Nephron (organoid): ENCODE results near the gene NLGN2.

ENCODE experiments used
- H3K27ac Mint-ChIP-seq, 3 experiments: 2 replicates each; pipeline ENCODE4 v1.8.0; 2020; ENCODE audit warnings: mixed read lengths in 3 of 3, mild to moderate bottlenecking in 2 of 3, moderate library complexity in 1 of 3
- H3K27me3 Mint-ChIP-seq: 2 replicates; pipeline ENCODE4 v1.8.0; 2021; ENCODE audit warnings: low read depth, mild to moderate bottlenecking, moderate library complexity, mixed read lengths
- H3K36me3 Mint-ChIP-seq: 2 replicates; pipeline ENCODE4 v1.8.0; 2020; ENCODE audit warnings: low read depth, mixed read lengths
- H3K4me1 Mint-ChIP-seq: 2 replicates; pipeline ENCODE4 v1.8.0; 2020; ENCODE audit warnings: mixed read lengths
- H3K4me3 Mint-ChIP-seq, 3 experiments: 2 replicates each; pipeline ENCODE4 v1.8.0; 2020; ENCODE audit warnings: mild to moderate bottlenecking in 3 of 3, mixed read lengths in 3 of 3, moderate library complexity in 2 of 3
- H3K9me3 Mint-ChIP-seq: 2 replicates; pipeline ENCODE4 v1.8.0; 2020; ENCODE audit warnings: mixed read lengths
- CTCF ChIP-seq, 3 experiments: fragments of 200-600 bp; sonication (generic); IDR thresholded peaks; one replicate each; pipeline ENCODE4 v1.5.0; 2021; ENCODE audit warnings: antibody characterized with exemption in 3 of 3; ENCODE audit not compliant: unreplicated experiment in 3 of 3

NLGN2 gene

DNA sequence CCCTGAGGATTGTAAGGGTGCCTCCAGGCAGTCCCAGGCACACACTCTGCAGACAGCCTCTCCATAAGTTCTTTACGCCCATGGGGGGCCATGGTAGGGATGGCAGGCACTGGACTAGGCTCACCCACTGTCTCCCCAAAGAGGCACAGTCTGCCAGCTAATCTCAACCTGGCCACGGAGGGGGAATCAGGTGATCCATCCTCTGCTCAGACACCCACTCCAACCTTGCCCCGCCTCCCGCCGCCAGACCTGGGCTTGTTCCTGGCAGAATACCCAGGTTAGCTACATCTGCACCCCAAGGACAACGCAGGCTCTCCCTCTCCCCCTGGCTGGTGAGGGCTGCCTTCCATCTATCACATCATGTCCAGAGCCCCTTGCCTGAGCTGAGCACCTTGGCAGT lies 1.2 kb downstream of the NLGN2 start:
- Mint-ChIP-seq H3K27me3 (peaks cover 6% of the 10 kb centered on the region), H3K4me3 (peak overlapping the region; percentile 26 to 78 (median 52)), H3K9me3 (no peaks in the 10 kb centered on the region), H3K27ac (no peak overlapping the region), H3K4me1 (peaks cover 14% of the 10 kb centered on the region), H3K36me3 (peaks cover 28% of the 10 kb centered on the region)
- no peak for TF ChIP-seq CTCF (IDR thresholded peaks at IDR 0.05; ENCODE audit: unreplicated experiment in 3 of 3)

DNA sequence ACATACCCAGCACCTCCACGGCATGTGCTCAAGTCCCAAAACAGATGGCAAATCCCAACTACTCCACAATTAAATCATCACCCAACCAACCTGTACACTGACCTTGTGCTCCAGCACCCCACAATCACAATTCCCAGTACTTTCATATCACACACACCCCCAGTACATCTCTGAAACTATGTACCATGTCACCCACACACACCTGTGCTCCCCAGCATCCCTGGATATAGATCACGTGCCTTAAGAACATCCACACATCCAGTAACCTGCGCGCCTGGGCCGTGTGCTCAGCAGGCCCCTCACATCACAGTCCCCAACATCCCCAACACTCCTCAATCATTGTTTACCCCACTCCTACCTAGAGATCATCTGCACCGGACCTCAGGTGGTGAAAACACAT lies 2.1 kb downstream of the NLGN2 start:
- H3K9me3 Mint-ChIP-seq, result no peaks in the 10 kb centered on the region
- no peak for TF ChIP-seq CTCF (IDR thresholded peaks at IDR 0.05; ENCODE audit: unreplicated experiment in 3 of 3)
- H3K27ac Mint-ChIP-seq, result no peak overlapping the region
- peaks cover 28% of the 10 kb centered on the region for H3K36me3 Mint-ChIP-seq
- H3K27me3 Mint-ChIP-seq, result peaks cover 6% of the 10 kb centered on the region
- H3K4me1 Mint-ChIP-seq, result peaks cover 14% of the 10 kb centered on the region
- peak overlapping the region; percentile 26 to 78 (median 52) for H3K4me3 Mint-ChIP-seq

DNA sequence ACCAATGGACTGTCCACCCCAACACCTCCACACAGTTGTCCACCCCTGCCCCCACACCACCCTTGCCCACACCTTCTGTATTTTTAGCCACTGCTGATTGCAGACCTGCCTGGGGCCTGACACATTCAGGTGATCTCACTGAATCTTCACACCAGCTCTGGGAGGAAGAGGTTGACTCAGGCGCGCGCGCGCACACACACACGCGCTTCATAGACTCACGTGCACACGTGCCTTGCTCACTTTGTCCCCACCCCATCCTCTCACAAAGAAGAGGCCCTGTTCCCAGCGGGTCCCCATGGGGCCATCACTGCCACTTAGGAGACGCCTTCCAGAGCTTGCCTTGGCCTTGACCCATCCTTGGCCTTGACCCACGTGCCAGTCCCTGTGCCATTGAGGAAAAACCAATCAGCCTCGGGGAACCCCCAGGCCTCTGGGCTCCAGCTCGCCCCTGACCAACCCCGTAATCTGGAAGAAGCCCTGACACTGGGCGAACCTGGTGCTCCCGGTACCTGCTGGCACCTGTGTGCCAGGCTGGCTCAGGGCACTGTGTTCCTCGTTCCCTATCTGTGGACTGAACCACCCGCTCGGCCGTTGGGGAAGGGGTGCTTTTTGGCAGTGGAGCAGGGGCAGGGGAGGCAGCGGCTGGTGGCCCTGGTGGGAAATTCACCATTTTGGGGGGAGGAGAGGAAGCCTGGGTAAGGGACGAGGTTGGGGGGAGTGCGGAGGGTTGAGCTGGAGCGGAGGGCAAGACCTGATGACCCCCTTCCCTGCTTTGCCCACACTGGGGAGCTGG lies 3.2 kb downstream of the NLGN2 start:
- no peak for TF ChIP-seq CTCF (IDR thresholded peaks at IDR 0.05; ENCODE audit: unreplicated experiment in 3 of 3)
- Mint-ChIP-seq H3K4me3 (no peak overlapping the region), H3K4me1 (peaks cover 11% of the 10 kb centered on the region), H3K9me3 (no peaks in the 10 kb centered on the region), H3K36me3 (peaks cover 32% of the 10 kb centered on the region), H3K27me3 (peaks cover 6% of the 10 kb centered on the region), H3K27ac (no peak overlapping the region)

DNA sequence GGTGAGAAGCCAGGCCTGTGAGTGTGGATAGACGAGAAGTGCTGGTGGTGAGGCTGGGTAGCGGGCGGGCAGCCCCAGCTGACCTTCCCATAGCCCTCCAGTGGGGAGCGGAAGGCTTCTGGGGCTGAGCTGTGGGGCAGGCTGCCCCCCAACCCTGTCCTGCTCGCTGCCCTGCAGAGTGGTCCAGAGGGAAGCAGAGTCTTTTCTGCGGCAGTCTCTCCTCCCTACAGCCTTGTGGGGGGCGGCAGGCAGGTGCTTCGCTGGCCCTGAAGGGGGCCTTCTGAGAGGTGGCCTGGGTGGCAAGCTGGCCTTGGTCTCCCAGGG lies 3.7 kb downstream of the NLGN2 start:
- no peak overlapping the region for H3K27ac Mint-ChIP-seq
- no peak for TF ChIP-seq CTCF (IDR thresholded peaks at IDR 0.05; ENCODE audit: unreplicated experiment in 3 of 3)
- H3K9me3 Mint-ChIP-seq, result no peaks in the 10 kb centered on the region
- peaks cover 35% of the 10 kb centered on the region for H3K36me3 Mint-ChIP-seq
- H3K4me3 Mint-ChIP-seq, result no peak overlapping the region
- peaks cover under 1% of the 10 kb centered on the region for H3K27me3 Mint-ChIP-seq
- H3K4me1 Mint-ChIP-seq, result peaks cover 6% of the 10 kb centered on the region

GRCh38 chr17:7413346-7413985 lies 5.8 kb downstream of the NLGN2 start:
- Mint-ChIP-seq H3K27me3 (no peaks in the 10 kb centered on the region), H3K27ac (peak overlapping the region in 1 of 3 experiments; percentile 23), H3K9me3 (no peaks in the 10 kb centered on the region), H3K4me3 (no peak overlapping the region), H3K4me1 (peaks cover 6% of the 10 kb centered on the region), H3K36me3 (peaks cover 38% of the 10 kb centered on the region)
- TF ChIP-seq CTCF (IDR thresholded peaks at IDR 0.05; ENCODE audit: unreplicated experiment in 3 of 3), result no peak

- Mint-ChIP-seq H3K27me3 (no peaks in the 10 kb centered on the region), H3K27ac (no peak overlapping the region), H3K9me3 (no peaks in the 10 kb centered on the region), H3K4me3 (no peak overlapping the region), H3K36me3 (peaks cover 29% of the 10 kb centered on the region), H3K4me1 (no peaks in the 10 kb centered on the region)
- no peak for TF ChIP-seq CTCF (IDR thresholded peaks at IDR 0.05; ENCODE audit: unreplicated experiment in 3 of 3)
Observed at GRCh38 chr17:7414837-7415236, 7.2 kb downstream of the NLGN2 start.
